Uterus (tissue), 4 donors: ENCODE results near the gene ISG15. TPM values are rescaled to one million over a fixed set of nuclear protein-coding genes. Genes with fewer than 3 reads are reported as not detected.

Source experiments
- DNase-seq, 2 donors: peaks; one replicate each; pipeline ENCODE4 v3.0.0-alpha.2; 2019 to 2020
- H3K27ac ChIP-seq, 2 donors: fragments of 200-600 bp; sonication (generic); 1 replicate in 1 of 2; 2 replicates in 1 of 2; pipeline ENCODE4 v1.5.1; 2016 to 2018
- H3K27me3 ChIP-seq, 2 donors: fragments of 200-600 bp; sonication (generic); one replicate each; pipeline ENCODE4 v1.5.1; 2018 to 2019; ENCODE audit warnings: control low read depth in 1 of 2
- H3K36me3 ChIP-seq, 2 donors: fragments of 200-600 bp; sonication (generic); one replicate each; pipeline ENCODE4 v1.5.1; 2019; ENCODE audit warnings: control low read depth in 1 of 2
- H3K4me1 ChIP-seq, 2 donors: fragments of 200-600 bp; sonication (generic); one replicate each; pipeline ENCODE4 v1.5.1; 2018 to 2019; ENCODE audit warnings: control low read depth in 1 of 2
- H3K4me3 ChIP-seq, 2 donors: fragments of 200-600 bp; sonication (generic); 1 replicate in 1 of 2; 2 replicates in 1 of 2; pipeline ENCODE4 v1.5.1; 2018 to 2019; ENCODE audit warnings: mild to moderate bottlenecking in 1 of 2
- H3K9me3 ChIP-seq, 2 donors: fragments of 200-600 bp; sonication (generic); one replicate each; pipeline ENCODE4 v1.5.1; 2019; ENCODE audit warnings: control low read depth in 1 of 2
- CTCF ChIP-seq, 4 experiments: fragments of 200-600 bp in 2 of 4; fragments of 450-650 bp in 2 of 4; sonication (generic) in 2 of 4; IDR thresholded peaks; one replicate each; pipeline ENCODE4 v1.5.1; 2016 to 2019; ENCODE audit warnings: antibody characterized with exemption in 4 of 4, mild to moderate bottlenecking in 2 of 4, moderate library complexity in 1 of 4
- POLR2A ChIP-seq, 2 donors: fragments of 450-650 bp; IDR thresholded peaks; one replicate each; pipeline ENCODE4 v1.6.1; 2016; ENCODE audit warnings: antibody characterized with exemption in 2 of 2, mild to moderate bottlenecking in 1 of 2, moderate library complexity in 1 of 2
- intact Hi-C: fragments of 100-400 bp; cut with DNase I; formaldehyde crosslinking; loops from one replicate; pipeline ENCODE4 v1.15.1; 2023; ENCODE audit warnings: low total_unique reads
- total RNA-seq, 4 donors: library from RNA; depleted of rRNA in 3 of 4; stranded (reverse); fragments of >200 nt in 3 of 4; gene quantifications; one replicate each; pipeline versions ENCODE4 v1.1.0 to v1.2.4, GENCODE V29; 2014 to 2023
- donor health status: DM: yes; HTN: yes; CAD: no.

ISG15 gene
- total RNA-seq, 4 donors from 2014 or later = 1.8 to 27.2 (median 15.2) TPM

GRCh38 chr1:1021920-1022259 lies 8.6 kb downstream of the ISG15 start:
- H3K27ac ChIP-seq = no peak overlapping the region
- H3K36me3 ChIP-seq = no peaks in the 10 kb centered on the region
- H3K4me1 ChIP-seq = peaks cover 0 to 19% of the 10 kb centered on the region in 2 donors
- intact Hi-C loops = no loop called here
- no peak for TF ChIP-seq CTCF (IDR thresholded peaks at IDR 0.05)
- TF ChIP-seq POLR2A (IDR thresholded peaks at IDR 0.05) = no peak
- no peak for DNase-seq
- H3K4me3 ChIP-seq = no peak overlapping the region
- no peaks in the 10 kb centered on the region for H3K9me3 ChIP-seq
- H3K27me3 ChIP-seq = no peaks in the 10 kb centered on the region

DNA sequence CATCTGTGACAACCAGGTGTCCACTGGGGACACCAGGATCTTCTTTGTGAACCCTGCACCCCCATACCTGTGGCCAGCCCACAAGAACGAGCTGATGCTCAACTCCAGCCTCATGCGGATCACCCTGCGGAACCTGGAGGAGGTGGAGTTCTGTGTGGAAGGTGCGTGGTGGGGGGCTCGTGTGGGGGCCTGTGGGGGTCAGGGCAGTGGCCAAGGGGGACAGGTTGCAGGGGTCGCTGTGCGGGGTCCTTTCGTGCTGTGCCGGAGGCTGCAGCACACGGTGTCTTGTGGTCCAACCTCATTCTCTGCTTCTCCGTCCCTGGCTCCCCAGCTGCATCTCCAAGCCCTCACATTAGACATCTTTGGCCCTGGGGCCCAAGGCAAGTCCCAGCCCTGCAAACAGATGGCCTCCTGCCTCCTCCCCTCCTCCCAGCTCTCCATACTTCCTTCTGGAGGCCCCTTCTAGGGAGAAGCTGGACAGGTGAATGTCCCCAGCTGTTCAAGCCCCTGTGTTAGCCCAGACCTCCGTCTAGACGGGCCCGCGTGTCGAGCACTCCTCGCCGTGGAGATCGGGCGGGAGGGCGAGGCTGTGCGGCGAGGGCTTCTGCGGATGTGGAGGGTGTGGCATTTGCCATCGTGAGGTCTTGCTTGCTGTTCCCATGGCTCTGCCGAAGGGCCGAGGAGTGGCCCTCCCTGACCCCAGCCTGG lies 9.2 kb downstream of the ISG15 start:
- DNase-seq = no peak
- Histone ChIP-seq H3K4me1 (peaks cover 0 to 19% of the 10 kb centered on the region in 2 donors), H3K27me3 (no peaks in the 10 kb centered on the region), H3K36me3 (no peaks in the 10 kb centered on the region), H3K27ac (no peak overlapping the region), H3K9me3 (no peaks in the 10 kb centered on the region), H3K4me3 (no peak overlapping the region)
- TF ChIP-seq POLR2A (IDR thresholded peaks at IDR 0.05) (no peak), CTCF (IDR thresholded peaks at IDR 0.05) (no peak)
- intact Hi-C loops = no loop called here

- no peak for DNase-seq
- Histone ChIP-seq H3K36me3 (no peaks in the 10 kb centered on the region), H3K27ac (no peak overlapping the region), H3K27me3 (no peaks in the 10 kb centered on the region), H3K4me3 (no peak overlapping the region), H3K9me3 (no peaks in the 10 kb centered on the region), H3K4me1 (peaks cover 0 to 19% of the 10 kb centered on the region in 2 donors)
- TF ChIP-seq CTCF (IDR thresholded peaks at IDR 0.05) = no peak
- TF ChIP-seq POLR2A (IDR thresholded peaks at IDR 0.05) = no peak
- intact Hi-C loops = no loop called here
Observed at GRCh38 chr1:1023700-1024099, 10.4 kb downstream of the ISG15 start.

GRCh38 chr1:1024149-1024770 lies 11.0 kb downstream of the ISG15 start:
- Histone ChIP-seq H3K9me3 (no peaks in the 10 kb centered on the region), H3K4me1 (peaks cover 0 to 19% of the 10 kb centered on the region in 2 donors), H3K27me3 (no peaks in the 10 kb centered on the region), H3K36me3 (no peaks in the 10 kb centered on the region), H3K4me3 (no peak overlapping the region), H3K27ac (peak overlapping the region; percentile 5 to 34)
- no peak for DNase-seq
- intact Hi-C loops = no loop called here
- TF ChIP-seq CTCF (IDR thresholded peaks at IDR 0.05) (no peak), POLR2A (IDR thresholded peaks at IDR 0.05) (no peak)
